K562 (cell line): ENCODE measurements around the gene PACS2. TPM values are rescaled to one million over a fixed set of nuclear protein-coding genes. Genes with fewer than 3 reads are reported as not detected.

ENCODE experiments used
- ATF1 ChIP-seq, 2 experiments: fragments of 450-650 bp in 1 of 2; IDR thresholded peaks; 2 replicates each; pipeline ENCODE4 v1.6.1; 2016; ENCODE audit warnings: missing compliant biosample characterization in 1 of 2, missing genetic modification characterization in 1 of 2
- BRF1 ChIP-seq: IDR thresholded peaks from 3 replicates; pipeline ENCODE4 v1.6.1; 2011; ENCODE audit warnings: borderline replicate concordance, mild to moderate bottlenecking; ENCODE audit not compliant: insufficient read length; ENCODE audit errors: extremely low read depth
- ERF ChIP-seq: fragments of 450-650 bp; formaldehyde crosslinking; IDR thresholded peaks from 2 replicates; pipeline ENCODE4 v1.4.0; 2020; ENCODE audit warnings: mild to moderate bottlenecking, mixed read lengths
- HEY1 ChIP-seq: fragments of 250-450 bp; sonication (Bioruptor Pico); IDR thresholded peaks from 2 replicates; pipeline ENCODE4 v1.5.0; 2020; ENCODE audit warnings: mild to moderate bottlenecking, moderate library complexity, borderline replicate concordance
- HNRNPK ChIP-seq: fragments of 200-400 bp; formaldehyde crosslinking; IDR thresholded peaks from one replicate; pipeline ENCODE4 v1.6.1; 2018; ENCODE audit warnings: mild to moderate bottlenecking, low read depth, low read length; ENCODE audit not compliant: poor library complexity, severe bottlenecking
- KDM2B ChIP-seq: fragments of 250-450 bp; sonication (Bioruptor Pico); IDR thresholded peaks from 2 replicates; pipeline ENCODE4 v1.8.0; 2021; ENCODE audit warnings: mild to moderate bottlenecking, moderate library complexity
- NRF1 ChIP-seq, 2 experiments: fragments of 450-650 bp; IDR thresholded peaks in 1 of 2; conservative IDR thresholded peaks in 1 of 2; 2 replicates each; pipeline ENCODE4 v1.6.1; 2014; ENCODE audit warnings: mild to moderate bottlenecking in 2 of 2
- PRMT5 ChIP-seq: sonication (generic); formaldehyde crosslinking; IDR thresholded peaks from 2 replicates; pipeline ENCODE4 v1.5.0; 2020; ENCODE audit warnings: missing genetic modification reagents
- RAD51 ChIP-seq: fragments of 450-650 bp; IDR thresholded peaks from 2 replicates; pipeline ENCODE4 v1.7.1; 2016; ENCODE audit warnings: low read depth, mild to moderate bottlenecking, borderline replicate concordance
- SAP30 ChIP-seq: fragments of 200-600 bp; sonication (generic); IDR thresholded peaks from 2 replicates; pipeline ENCODE4 v1.6.1; 2012; ENCODE audit warnings: borderline replicate concordance, low read depth, mild to moderate bottlenecking, moderate library complexity, low read length, control low read depth, inconsistent platforms; ENCODE audit not compliant: insufficient read depth, poor library complexity, severe bottlenecking
- SMARCA4 ChIP-seq: fragments of 450-650 bp; IDR thresholded peaks from 2 replicates; pipeline ENCODE4 v1.6.1; 2016
- XRCC4 ChIP-seq: IDR thresholded peaks from one replicate; pipeline ENCODE4 v1.6.1; 2011; ENCODE audit not compliant: insufficient read depth, insufficient read length; ENCODE audit errors: extremely low read depth
- ZSCAN29 ChIP-seq: fragments of 450-650 bp; IDR thresholded peaks from 2 replicates; pipeline ENCODE4 v1.6.1; 2017
- polyA plus RNA-seq, 8 experiments: library from polyadenylated mRNA; depleted of rRNA in 4 of 8; stranded (reverse) in 5 of 8; unstranded in 3 of 8; fragments of >200 nt; fragmentation: Nextera tagmentation in 2 of 8; fragmentation: Illumina TruSeq in 1 of 8; extraction: Ambion mirVana in 2 of 8; extraction: Trizol in 1 of 8; gene quantifications; 2 replicates each; pipeline versions ENCODE4 v1.2.1 to v1.2.3, GENCODE V29; 2011 to 2014; ENCODE audit warnings: inconsistent platforms in 1 of 8, missing spikeins in 1 of 8
- total RNA-seq, 7 experiments: library from RNA; depleted of rRNA in 6 of 7; stranded (reverse); fragments of >200 nt in 6 of 7; fragmentation: Illumina TruSeq in 2 of 7; extraction: Trizol in 2 of 7; gene quantifications; 2 replicates each; pipeline versions ENCODE4 v1.2.1 to v1.2.3, GENCODE V29; 2011 to 2021; ENCODE audit warnings: low replicate concordance in 1 of 7
- TF ChIP-seq, protein P1 (sequence below), 2 experiments: fragments of 450-650 bp; IDR thresholded peaks; 2 replicates each; pipeline ENCODE4 v1.6.1; 2018; ENCODE audit warnings: mild to moderate bottlenecking in 2 of 2, low read depth in 1 of 2; ENCODE audit not compliant: partially characterized antibody in 2 of 2
- TF ChIP-seq, protein P2 (sequence below): fragments of 450-650 bp; IDR thresholded peaks from 2 replicates; pipeline ENCODE4 v1.6.1; 2017; ENCODE audit warnings: antibody characterized with exemption, mild to moderate bottlenecking
- TF ChIP-seq, protein P3 (sequence below): fragments of 250-450 bp; sonication (Bioruptor Pico); IDR thresholded peaks from 2 replicates; pipeline ENCODE4 v1.8.0; 2021; ENCODE audit warnings: borderline replicate concordance, mild to moderate bottlenecking, moderate library complexity; ENCODE audit not compliant: poor library complexity, severe bottlenecking

The PACS2 gene
- total and polyA plus RNA-seq, 9 of the 15 experiments (the other 6 are each of a cell fraction or from before 2014, with no cell fraction given), result 0.11 to 20.8 (median 9.9) TPM

DNA sequence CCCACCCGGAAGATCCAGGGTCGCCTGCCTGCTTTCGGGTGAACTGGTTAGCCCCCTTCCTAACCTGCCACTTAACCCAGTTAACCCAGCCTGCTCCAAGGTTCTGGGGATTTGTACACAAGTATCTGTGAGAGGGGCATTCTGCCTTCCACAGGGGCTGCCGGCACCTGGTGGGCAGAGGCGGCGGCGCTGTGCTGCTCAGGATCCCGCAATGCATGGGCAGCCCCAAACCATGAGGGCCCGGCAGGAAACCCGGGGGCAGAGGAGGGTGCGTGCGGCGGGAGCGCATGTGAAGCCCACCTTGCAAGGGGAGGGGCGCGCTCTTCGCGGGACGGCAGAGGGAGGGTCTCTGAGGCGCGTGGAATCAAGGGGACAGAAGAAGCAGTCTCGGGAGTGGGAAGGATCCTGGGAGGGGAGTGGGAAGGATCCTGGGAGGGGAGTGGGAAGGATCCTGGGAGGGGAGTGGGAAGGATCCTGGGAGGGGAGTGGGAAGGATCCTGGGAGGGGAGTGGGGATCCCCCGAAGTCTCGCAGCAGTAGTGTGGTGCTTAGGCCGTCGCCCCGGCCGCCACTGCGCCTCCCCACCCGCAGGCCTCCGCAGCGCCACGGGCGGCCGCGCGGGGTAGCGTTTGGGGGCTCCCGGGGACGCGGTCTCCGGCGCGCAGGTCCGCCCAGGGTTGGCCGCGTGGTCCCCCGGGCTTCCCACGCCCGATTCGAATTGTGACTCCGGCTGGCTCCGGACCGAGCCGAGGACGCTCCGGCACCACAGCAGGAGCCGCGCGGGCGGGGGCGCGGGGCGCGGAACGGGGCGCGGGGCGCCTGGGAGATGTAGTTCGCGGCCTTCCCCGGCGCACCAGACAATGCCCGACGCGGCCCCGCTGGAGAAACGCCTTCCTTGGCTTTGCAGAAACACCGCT lies 100.2 kb downstream of the PACS2 start (continued):
- TF ChIP-seq, protein P1, sequence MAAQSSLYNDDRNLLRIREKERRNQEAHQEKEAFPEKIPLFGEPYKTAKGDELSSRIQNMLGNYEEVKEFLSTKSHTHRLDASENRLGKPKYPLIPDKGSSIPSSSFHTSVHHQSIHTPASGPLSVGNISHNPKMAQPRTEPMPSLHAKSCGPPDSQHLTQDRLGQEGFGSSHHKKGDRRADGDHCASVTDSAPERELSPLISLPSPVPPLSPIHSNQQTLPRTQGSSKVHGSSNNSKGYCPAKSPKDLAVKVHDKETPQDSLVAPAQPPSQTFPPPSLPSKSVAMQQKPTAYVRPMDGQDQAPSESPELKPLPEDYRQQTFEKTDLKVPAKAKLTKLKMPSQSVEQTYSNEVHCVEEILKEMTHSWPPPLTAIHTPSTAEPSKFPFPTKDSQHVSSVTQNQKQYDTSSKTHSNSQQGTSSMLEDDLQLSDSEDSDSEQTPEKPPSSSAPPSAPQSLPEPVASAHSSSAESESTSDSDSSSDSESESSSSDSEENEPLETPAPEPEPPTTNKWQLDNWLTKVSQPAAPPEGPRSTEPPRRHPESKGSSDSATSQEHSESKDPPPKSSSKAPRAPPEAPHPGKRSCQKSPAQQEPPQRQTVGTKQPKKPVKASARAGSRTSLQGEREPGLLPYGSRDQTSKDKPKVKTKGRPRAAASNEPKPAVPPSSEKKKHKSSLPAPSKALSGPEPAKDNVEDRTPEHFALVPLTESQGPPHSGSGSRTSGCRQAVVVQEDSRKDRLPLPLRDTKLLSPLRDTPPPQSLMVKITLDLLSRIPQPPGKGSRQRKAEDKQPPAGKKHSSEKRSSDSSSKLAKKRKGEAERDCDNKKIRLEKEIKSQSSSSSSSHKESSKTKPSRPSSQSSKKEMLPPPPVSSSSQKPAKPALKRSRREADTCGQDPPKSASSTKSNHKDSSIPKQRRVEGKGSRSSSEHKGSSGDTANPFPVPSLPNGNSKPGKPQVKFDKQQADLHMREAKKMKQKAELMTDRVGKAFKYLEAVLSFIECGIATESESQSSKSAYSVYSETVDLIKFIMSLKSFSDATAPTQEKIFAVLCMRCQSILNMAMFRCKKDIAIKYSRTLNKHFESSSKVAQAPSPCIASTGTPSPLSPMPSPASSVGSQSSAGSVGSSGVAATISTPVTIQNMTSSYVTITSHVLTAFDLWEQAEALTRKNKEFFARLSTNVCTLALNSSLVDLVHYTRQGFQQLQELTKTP (IDR thresholded peaks at IDR 0.05; ENCODE audit: low read depth in 1 of 2, partially characterized antibody in 2 of 2), result no peak
- TF ChIP-seq HEY1 (CRISPR knock-in tag), result no peak
- no peak for TF ChIP-seq ATF1 (CRISPR knock-in tag; IDR thresholded peaks at IDR 0.05)
- no peak for TF ChIP-seq ATF1 (tag; IDR thresholded peaks at IDR 0.05)
- 0 out of 2 replicates have a peak, but pooled peaks have one; percentile 52 for TF ChIP-seq ZSCAN29
- TF ChIP-seq PRMT5 (CRISPR knock-in tag), result no peak
- TF ChIP-seq, protein P2, sequence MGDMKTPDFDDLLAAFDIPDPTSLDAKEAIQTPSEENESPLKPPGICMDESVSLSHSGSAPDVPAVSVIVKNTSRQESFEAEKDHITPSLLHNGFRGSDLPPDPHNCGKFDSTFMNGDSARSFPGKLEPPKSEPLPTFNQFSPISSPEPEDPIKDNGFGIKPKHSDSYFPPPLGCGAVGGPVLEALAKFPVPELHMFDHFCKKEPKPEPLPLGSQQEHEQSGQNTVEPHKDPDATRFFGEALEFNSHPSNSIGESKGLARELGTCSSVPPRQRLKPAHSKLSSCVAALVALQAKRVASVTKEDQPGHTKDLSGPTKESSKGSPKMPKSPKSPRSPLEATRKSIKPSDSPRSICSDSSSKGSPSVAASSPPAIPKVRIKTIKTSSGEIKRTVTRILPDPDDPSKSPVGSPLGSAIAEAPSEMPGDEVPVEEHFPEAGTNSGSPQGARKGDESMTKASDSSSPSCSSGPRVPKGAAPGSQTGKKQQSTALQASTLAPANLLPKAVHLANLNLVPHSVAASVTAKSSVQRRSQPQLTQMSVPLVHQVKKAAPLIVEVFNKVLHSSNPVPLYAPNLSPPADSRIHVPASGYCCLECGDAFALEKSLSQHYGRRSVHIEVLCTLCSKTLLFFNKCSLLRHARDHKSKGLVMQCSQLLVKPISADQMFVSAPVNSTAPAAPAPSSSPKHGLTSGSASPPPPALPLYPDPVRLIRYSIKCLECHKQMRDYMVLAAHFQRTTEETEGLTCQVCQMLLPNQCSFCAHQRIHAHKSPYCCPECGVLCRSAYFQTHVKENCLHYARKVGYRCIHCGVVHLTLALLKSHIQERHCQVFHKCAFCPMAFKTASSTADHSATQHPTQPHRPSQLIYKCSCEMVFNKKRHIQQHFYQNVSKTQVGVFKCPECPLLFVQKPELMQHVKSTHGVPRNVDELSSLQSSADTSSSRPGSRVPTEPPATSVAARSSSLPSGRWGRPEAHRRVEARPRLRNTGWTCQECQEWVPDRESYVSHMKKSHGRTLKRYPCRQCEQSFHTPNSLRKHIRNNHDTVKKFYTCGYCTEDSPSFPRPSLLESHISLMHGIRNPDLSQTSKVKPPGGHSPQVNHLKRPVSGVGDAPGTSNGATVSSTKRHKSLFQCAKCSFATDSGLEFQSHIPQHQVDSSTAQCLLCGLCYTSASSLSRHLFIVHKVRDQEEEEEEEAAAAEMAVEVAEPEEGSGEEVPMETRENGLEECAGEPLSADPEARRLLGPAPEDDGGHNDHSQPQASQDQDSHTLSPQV, result peak; percentile 61; the same call in 1 of the 2 replicates
- no peak for TF ChIP-seq XRCC4
- no peak for TF ChIP-seq BRF1
- no peak for TF ChIP-seq HNRNPK
- no peak for TF ChIP-seq SAP30
- TF ChIP-seq KDM2B (CRISPR knock-in tag), result no peak
- peak; percentile 59 to 69; a peak in 3 of 4 replicates for TF ChIP-seq NRF1 (conservative IDR thresholded peaks at IDR 0.05 in 1 of 2, IDR thresholded peaks at IDR 0.05 in 1 of 2)
- TF ChIP-seq, protein P3, sequence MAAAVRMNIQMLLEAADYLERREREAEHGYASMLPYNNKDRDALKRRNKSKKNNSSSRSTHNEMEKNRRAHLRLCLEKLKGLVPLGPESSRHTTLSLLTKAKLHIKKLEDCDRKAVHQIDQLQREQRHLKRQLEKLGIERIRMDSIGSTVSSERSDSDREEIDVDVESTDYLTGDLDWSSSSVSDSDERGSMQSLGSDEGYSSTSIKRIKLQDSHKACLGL (CRISPR knock-in tag), result no peak
- TF ChIP-seq SMARCA4, result no peak
- no peak for TF ChIP-seq ERF
- TF ChIP-seq RAD51, result no peak
